Epithelial cell of esophagus (primary cell): ENCODE results near the gene ZNF853.
"Not testable (repeated sequence)": the region's sequence is repeated elsewhere in the genome, so short reads cannot be mapped to it uniquely, and the experiment has no call there.

Experiments used
- DNase-seq: peaks from one replicate; pipeline ENCODE4 v3.0.0; 2010; ENCODE audit warnings: low read depth
- H3K4me3 ChIP-seq: 2 replicates; pipeline ENCODE4 v1.5.1; 2011; ENCODE audit warnings: mild to moderate bottlenecking, low read length, control low read depth
- TF ChIP-seq, protein P1 (sequence below): IDR thresholded peaks from 2 replicates; pipeline ENCODE4 v1.5.1; 2011; ENCODE audit warnings: low read depth, mild to moderate bottlenecking, low read length, control low read depth, inconsistent platforms; ENCODE audit not compliant: insufficient read depth; ENCODE audit errors: missing control alignments

The ZNF853 gene

GRCh38 chr7:6614953-6615722, at the start of gene ZNF853:
ZNF853 (plus strand) TSS chr7:6615610; CDS start chr7:6616175, 565 bp downstream.
- TF ChIP-seq, protein P1, sequence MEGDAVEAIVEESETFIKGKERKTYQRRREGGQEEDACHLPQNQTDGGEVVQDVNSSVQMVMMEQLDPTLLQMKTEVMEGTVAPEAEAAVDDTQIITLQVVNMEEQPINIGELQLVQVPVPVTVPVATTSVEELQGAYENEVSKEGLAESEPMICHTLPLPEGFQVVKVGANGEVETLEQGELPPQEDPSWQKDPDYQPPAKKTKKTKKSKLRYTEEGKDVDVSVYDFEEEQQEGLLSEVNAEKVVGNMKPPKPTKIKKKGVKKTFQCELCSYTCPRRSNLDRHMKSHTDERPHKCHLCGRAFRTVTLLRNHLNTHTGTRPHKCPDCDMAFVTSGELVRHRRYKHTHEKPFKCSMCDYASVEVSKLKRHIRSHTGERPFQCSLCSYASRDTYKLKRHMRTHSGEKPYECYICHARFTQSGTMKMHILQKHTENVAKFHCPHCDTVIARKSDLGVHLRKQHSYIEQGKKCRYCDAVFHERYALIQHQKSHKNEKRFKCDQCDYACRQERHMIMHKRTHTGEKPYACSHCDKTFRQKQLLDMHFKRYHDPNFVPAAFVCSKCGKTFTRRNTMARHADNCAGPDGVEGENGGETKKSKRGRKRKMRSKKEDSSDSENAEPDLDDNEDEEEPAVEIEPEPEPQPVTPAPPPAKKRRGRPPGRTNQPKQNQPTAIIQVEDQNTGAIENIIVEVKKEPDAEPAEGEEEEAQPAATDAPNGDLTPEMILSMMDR: no peak
- H3K4me3 ChIP-seq: peak within 1 kb of the TSS; percentile 21
- DNase-seq: no peak

GRCh38 chr7:6565655-6566054, 49.8 kb upstream of the ZNF853 start:
- TF ChIP-seq, protein P1: no peak
- DNase-seq: no peak
- H3K4me3 ChIP-seq: no peak overlapping the region

GRCh38 chr7:6567886-6568285, 47.5 kb upstream of the ZNF853 start:
- TF ChIP-seq, protein P1: no peak
- H3K4me3 ChIP-seq: no peak overlapping the region
- no peak for DNase-seq

DNA sequence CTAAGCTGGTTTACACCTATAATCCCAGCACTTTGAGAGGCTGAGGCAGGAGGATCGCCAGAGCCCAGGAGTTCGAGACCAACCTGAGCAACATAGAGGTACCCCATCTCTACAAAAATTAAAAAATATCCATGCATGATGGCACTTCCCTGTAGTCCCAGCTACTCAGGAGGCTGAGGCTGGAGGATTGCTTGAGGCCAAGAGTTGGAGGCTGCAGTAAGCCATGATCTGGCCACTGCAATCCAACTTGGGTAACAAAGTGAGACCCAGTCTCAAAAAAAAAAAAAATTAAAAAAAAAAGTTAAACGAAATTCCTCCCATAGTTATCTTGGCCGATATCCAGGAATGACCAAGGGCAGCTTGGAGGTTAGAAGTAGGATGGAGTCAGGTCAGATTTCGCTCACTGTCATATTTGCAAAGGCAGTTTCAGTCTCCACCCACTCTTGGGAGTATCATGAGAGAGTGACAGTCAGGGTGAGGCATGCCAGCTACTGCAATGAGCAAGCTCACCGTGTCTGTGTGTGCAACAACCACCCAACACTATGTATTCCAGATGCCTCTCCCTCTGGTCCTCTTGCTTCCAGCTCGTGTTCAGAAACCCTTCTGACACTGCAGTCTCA, 44.1 kb upstream of the ZNF853 start:
- no peak overlapping the region for H3K4me3 ChIP-seq
- peak; percentile 58 for DNase-seq
- TF ChIP-seq, protein P1: no peak

GRCh38 chr7:6575281-6576023, 40.0 kb upstream of the ZNF853 start:
- TF ChIP-seq, protein P1: no peak
- no peak for DNase-seq
- no peak overlapping the region for H3K4me3 ChIP-seq

DNA sequence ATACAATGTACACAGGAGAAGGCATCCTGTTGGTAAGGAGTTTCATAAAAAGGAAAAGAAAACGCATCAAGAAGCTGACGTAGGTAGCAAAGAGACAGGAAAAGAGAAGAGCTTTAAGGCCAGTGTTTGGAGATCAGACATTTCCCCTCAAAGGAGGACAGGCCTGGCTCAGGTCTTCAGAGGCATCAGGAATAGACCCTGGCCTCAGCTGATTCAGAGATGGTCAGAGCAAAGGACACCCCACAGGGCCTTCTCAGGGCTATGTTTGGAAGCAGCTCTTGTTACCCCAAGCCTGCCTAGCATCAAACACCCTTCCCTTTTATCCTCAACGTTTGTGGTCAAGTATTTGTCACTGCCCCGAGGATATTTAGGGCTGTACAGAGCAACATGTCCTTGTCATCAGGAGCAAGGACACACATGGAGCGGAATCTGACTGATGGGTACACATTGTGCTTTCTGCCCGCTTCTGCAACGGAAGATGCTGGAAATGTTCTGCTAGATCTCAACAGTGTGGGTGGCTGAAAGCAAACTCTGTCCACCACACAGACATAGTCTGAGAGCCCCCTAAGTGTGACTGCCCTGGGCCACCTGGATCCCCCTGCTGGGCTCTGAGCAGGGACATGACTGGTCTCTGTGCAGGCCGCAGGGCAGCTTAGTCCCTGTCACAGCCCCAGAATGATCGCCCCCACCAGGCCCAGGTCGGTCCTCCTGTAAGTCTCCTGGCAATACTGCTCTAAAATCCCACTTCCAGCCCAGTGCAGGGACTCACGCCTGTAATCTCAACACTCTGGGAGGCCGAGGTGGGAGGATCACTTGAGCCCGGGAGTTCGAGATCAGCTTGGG, 39.2 kb upstream of the ZNF853 start:
- TF ChIP-seq, protein P1: no peak
- H3K4me3 ChIP-seq: peak overlapping the region; percentile 61
- DNase-seq: no peak

DNA sequence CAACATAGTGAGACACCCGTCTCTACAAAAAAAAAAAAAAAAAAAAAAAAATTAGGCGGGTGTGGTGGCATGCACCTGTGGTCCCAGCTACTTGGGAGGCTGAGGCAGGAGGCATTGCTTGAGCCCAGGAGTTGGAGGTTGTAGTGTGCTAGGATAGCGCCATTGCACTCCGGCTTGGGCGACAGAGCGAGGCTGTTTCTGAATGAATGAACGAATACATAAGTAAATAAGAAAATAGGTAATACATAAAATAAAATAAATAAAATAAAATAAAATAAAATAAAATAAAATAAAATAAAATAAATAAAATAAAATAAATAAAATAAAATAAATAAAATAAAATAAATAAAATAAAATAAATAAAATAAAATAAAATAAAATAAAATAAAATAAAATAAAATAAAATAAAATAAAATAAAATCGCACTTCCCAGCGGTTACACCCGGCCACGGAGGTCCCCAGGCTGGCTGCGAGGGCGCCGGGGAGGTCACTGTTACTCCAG, 38.5 kb upstream of the ZNF853 start:
- H3K4me3 ChIP-seq: peak overlapping the region; percentile 61
- DNase-seq: not testable (repeated sequence)
